ENCODE measurements around the gene IWS1. TPM values are rescaled to one million over a fixed set of nuclear protein-coding genes. Genes with fewer than 3 reads are reported as not detected.
A peak's percentile ranks its signal among the peaks of the same experiment; 100 is the strongest.

IWS1 gene
- total RNA-seq, 1 experiment from 2014 or later, result 43.1 TPM

GRCh38 chr2:127498386-127498785 is 27.9 kb downstream of the IWS1 start:
- DNase-seq (ENCODE audit: low spot score), result no peak

DNA sequence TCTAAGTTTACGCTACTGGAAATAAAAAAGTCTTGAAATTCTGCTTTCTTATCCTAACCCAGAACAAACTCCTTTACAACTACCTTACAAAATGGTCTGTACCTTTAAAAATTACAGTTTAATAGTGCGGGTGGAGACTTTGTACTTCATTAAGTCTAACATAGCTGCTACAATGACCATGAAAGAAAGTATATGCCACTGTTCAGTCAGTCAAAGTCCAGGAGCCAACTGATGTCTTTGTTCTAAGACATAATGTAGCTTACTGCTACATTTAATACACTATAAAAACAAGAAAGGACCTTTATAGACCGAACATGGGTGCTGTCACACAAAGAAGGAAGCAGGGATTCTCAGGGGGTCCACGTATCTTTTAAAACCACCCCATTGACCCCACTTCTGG is 36.0 kb downstream of the IWS1 start:
- no peak for DNase-seq (ENCODE audit: low spot score)

GRCh38 chr2:127486247-127487058 is 39.8 kb downstream of the IWS1 start:
- DNase-seq (ENCODE audit: low spot score), result no peak

DNA sequence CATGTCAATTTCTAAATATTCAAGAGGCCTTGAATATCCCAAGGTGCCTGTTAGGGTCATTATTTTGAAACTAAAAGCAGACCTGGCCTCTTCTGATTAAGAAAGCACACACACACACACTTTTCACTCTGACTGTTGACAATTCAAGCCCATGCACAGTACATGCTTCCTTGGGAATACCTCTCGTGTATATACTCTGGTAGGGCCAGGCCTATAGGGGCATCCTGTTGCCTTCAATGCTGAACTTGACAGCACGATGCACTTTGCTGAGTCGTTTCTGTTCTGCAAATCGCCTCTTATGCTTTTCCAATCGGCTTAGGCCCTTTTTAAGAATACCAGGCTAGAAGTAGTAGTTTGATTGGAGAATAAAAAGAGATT is 40.6 kb downstream of the IWS1 start:
- DNase-seq (ENCODE audit: low spot score), result no peak

DNA sequence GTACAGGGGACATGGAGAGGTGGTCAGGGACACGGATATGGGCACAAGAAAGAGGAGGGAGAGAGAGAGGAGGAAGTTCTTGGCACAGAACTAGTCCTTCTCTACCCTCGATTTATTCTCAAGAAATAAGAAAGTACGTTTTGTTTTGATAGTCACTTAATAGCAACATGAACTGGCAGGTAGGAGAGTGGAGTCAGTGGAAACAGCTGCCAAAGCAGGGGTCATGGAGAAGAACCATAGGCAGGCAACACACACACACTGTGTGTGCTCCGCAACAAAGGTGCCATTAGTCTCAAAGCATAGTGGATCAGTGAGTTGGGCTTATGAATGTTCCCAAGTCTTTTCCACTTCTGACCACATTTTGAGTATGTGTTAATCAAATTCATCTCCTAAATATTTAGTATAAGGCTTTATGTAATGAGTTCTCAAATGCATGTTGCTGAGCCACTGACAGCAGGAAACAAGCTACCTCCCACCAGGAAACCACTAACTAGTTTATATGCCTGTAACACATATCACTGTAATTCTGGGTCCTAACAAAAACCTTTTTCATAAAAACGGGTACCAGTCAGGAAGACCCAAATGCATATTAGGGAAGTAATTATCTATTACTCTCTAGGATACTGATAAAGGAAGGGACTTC is 41.1 kb downstream of the IWS1 start:
- DNase-seq (ENCODE audit: low spot score), result no peak

- no peak for DNase-seq (ENCODE audit: low spot score)
Measured at GRCh38 chr2:127482031-127482430, 44.3 kb downstream of the IWS1 start.

DNA sequence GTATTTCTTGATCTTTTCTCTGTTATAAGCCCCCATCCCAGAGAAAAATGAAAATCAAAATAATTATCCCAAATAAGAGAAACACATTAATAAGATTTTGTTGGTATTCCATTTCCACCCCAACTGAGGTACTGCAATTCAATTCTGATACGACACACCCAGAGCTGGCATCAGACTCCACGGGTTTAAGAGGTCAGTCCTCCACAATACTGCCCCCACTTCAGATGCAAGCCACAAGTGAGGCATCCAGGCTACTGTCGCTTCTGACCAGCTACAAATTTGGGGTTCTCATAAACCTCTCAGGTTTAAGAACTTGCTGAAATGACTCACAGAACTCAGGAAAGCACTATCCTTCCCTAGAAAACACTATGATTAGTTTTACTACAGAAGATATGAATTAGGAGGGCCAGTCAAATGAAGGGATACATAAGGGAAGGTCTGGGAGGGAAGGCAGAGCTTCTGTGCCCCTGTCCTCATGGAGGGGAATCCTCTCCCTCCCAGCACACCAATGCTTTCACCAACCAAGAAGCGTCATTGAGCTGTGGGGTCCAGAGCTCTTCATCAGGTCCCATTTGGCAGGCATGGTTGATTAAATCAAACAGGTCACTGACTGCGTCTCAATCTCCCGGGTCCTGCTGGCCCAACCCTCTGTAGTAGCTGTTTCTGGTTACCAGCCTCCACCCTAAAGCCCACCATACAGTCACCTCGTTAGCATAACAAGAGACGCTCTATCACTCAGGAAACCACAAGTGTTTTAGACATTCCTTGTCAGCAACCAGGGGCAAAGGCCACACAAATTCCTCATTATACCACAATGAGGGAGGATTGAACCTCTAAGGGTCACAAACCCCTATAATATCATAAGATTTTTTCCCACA is 46.2 kb downstream of the IWS1 start:
- DNase-seq (ENCODE audit: low spot score), result no peak

DNA sequence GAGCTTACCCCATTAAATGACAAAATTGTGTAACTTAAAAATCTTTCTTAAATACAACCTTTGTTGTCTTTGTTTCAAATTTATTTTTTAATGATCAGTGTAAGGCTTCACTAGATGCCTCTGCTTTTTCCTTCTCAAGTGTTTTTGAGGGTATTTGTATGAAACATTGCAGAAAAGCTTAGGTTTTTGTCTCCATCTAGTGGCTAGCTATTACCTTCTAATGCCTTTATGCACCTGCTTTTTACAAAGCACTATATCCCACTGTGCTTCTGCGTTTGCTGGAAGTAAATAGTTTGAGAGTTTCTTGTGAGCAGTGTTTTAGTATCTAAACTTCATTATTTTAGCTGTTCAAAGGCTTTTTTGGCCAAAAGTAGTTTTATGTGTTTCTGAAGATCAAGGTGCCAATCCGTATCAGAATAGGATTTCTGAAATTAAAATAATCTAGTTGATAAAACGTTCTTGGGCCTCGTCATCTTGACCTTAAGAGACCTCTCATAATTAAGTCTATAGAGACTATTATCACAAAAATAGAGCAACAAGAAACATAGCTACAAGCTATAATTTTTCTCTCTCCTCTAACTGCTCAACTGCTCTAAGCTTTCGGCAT is 47.0 kb downstream of the IWS1 start:
- DNase-seq (ENCODE audit: low spot score), result peak; percentile 81

DNA sequence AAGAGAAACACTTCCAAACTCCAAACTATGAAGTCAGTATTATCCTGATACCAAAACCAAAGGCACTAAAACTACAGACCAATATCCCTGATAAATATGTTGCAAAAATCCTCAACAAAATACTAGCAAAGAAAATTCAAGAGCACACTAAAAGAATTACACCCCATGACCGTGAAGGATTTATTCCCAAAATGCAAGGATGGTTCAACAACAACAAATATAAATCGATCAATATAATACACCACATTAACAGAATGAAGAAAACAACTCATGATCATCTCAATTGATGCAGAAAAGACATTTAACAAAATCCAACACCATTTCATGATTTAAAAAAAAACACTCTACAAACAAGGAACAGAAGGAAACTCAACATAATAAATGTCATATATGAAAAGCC is 50.5 kb downstream of the IWS1 start:
- DNase-seq (ENCODE audit: low spot score), result no peak

- DNase-seq (ENCODE audit: low spot score), result no peak
Measured at GRCh38 chr2:127472268-127472667, 54.0 kb downstream of the IWS1 start.

GRCh38 chr2:127471286-127471988 is 54.9 kb downstream of the IWS1 start:
- DNase-seq (ENCODE audit: low spot score), result no peak

DNA sequence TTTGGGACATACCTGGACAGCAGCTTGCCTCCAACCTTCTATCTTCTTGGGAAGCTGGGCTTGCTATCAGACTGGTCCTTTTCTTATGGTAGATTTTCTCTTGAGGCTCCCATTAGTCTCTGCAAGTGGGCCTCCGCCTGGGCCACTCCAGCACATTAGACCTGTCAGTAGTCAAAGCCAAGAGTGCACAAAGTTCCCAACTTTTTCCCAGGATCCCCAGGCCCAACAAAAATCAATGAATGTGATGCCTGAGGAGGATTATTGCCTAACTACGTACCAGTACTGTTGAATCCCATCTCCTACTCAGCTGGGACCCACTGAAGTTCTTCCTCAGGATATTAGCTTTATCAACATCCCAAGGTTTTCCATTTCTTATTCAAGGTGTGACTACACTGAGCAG is 56.3 kb downstream of the IWS1 start:
- no peak for DNase-seq (ENCODE audit: low spot score)

- no peak for DNase-seq (ENCODE audit: low spot score)
Measured at GRCh38 chr2:127469051-127469450, 57.2 kb downstream of the IWS1 start.

DNA sequence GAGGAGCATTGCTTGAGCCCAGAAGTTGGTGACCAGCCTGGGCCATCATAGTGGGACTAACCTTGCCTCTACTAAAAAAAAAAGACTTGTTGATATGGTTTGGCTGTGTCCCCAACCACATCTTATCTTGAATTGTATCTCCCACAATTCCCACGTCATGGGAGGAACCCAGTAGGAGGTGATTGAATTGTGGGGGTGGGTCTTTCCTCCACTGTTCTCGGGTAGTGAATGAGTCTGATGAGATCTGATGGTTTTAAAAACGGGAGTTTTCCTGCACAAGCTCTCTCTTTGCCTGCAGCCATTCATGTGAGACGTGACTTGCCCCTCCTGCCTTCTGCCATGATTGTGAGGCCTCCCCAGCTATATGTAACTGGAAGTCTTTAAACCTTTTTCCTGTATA is 61.0 kb downstream of the IWS1 start:
- DNase-seq (ENCODE audit: low spot score), result no peak

GRCh38 chr2:127464470-127465257 is 61.6 kb downstream of the IWS1 start:
- no peak for DNase-seq (ENCODE audit: low spot score)

DNA sequence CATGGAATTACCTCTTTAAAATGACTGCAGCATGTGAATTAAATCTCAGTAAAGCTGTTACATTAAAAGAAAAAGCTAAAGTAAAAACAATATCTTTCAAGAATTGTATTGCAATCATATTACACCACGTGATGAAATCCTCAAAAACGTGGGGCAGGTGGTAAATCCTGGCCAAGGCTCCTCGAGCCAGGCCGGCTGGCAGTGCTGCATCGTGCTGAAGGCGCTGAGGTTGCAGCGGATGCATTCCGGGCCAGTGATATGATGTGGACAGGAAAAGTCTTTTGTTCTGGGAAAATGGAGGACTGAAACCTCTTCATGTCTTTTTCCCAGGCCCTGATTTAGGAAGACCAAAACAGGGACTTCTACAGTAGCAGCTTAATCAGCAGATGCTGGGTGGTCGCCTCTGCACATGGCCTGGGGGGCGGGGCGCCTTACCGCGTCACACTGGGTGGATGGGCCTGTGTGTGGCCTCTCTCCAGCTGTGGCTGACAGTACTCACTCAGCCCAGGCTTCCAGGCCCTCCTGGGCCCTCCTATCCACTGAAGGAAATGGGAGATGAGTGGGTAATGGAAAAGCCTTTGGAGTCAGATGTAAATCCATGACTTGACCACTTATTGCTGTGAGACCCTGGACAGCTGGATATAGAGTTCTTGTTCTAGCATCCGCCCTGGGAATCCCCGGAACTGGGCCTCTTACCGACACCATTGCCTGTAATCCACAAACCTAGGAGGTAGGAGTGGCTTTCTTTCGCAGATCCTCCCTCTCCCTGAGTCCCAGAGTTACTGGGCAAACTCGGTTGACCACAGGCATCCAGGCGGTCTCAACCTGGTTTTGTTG is 62.9 kb downstream of the IWS1 start:
- DNase-seq (ENCODE audit: low spot score), result no peak

DNA sequence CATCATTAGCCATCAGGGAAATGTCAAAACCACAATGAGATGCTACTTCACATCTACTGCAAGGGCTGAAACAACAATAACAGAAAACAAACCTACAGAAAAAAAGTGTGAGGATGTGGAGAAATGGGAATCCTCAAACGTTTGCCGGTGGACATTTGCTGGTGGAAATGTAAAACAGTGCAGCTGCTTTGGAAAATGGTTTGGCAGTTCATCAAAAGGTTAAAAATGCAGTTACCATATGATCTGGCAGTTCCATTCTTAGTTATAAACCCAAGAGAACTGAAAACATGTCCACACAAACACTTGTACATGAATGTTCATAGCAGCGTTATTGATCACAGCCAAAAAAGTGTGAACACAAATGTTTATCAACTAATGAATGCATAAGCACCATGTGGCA is 63.8 kb downstream of the IWS1 start:
- DNase-seq (ENCODE audit: low spot score), result no peak

- no peak for DNase-seq (ENCODE audit: low spot score)
Measured at GRCh38 chr2:127456960-127457359, 69.3 kb downstream of the IWS1 start.

Measured in HT-29 (cell line).